ENCODE data around the gene AFG1L.

AFG1L gene

DNA sequence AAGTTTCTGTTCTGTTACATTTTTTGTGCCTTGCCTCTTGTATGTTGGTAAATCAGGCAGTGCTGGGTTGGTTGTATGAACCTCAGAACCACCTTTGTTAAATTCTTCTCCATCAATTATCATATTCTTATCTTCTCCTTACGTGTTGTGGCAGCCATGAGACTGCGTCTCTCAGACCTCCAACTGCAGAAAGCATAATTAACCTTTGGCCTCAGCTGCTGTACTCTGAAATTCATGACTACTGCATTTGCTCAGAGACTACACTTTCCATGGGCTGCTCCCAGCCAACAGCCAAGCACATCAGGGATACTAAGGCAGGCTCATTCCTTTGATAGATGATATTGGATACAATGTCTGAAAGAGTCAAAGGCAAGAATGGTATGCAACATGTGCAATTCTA is 18.9 kb upstream of the AFG1L start:
- H3K27ac ChIP-seq, result no peak overlapping the region
- TF ChIP-seq, protein P1, sequence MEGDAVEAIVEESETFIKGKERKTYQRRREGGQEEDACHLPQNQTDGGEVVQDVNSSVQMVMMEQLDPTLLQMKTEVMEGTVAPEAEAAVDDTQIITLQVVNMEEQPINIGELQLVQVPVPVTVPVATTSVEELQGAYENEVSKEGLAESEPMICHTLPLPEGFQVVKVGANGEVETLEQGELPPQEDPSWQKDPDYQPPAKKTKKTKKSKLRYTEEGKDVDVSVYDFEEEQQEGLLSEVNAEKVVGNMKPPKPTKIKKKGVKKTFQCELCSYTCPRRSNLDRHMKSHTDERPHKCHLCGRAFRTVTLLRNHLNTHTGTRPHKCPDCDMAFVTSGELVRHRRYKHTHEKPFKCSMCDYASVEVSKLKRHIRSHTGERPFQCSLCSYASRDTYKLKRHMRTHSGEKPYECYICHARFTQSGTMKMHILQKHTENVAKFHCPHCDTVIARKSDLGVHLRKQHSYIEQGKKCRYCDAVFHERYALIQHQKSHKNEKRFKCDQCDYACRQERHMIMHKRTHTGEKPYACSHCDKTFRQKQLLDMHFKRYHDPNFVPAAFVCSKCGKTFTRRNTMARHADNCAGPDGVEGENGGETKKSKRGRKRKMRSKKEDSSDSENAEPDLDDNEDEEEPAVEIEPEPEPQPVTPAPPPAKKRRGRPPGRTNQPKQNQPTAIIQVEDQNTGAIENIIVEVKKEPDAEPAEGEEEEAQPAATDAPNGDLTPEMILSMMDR (conservative IDR thresholded peaks at IDR 0.05), result no peak

DNA sequence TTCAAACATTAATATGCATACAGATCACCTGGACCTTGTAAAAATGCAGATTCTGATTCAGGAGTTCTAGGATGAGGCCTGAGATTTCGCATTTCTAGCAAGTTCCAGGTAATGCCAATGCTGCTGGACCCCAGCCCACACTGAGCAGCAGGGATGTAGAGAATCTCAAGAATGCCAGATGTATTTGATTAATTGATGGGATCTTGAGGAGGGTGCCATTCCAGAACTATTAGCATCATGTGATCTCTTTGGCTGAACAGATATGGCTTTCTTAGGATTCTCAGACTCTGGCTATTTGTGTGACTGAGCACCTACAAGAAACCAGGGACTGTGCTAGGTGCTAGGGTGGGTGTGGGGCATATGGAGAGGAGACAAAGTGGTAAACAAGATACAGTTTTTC is 17.6 kb upstream of the AFG1L start:
- no peak overlapping the region for H3K27ac ChIP-seq
- TF ChIP-seq, protein P1 (conservative IDR thresholded peaks at IDR 0.05), result no peak

DNA sequence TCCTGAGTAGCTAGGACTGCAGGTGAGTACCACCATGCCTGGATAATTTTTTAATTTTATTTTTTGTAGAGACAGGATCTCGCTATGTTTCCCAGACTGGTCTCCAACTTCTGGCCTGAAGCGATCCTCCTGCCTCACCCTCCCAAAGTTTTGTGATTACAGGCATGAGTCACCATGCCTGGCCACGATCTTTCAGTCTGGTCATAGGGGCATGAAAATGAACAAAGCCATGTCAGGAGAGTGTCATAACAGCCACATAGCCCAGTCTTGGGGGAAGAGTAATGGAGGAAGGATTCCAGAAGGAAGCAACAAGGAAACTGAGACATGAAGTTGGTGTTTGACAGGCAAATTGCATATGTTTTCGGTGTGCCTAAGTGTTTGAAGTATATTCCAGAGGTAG is 17.0 kb upstream of the AFG1L start:
- H3K27ac ChIP-seq, result no peak overlapping the region
- TF ChIP-seq, protein P1 (conservative IDR thresholded peaks at IDR 0.05), result no peak

DNA sequence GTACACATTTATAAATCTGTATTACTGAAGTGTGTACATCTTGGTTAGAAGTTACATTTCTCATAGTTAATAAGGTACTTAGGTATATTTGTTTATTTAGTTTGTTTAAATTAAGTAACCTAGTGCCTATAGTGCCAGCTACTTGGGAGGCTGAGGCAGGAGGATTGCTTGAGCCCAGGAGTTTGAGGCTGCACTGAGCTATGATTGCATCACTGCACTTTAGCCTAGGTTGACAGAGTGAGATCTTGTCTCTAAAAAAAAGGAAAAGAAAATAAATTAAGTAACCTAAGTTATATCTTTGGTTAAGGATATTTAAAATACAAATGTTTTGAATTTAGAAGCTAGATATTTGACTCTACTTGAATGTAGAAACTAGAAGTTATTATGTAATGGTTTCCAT is 9.5 kb upstream of the AFG1L start:
- H3K27ac ChIP-seq, result no peak overlapping the region
- TF ChIP-seq, protein P1 (conservative IDR thresholded peaks at IDR 0.05), result no peak

DNA sequence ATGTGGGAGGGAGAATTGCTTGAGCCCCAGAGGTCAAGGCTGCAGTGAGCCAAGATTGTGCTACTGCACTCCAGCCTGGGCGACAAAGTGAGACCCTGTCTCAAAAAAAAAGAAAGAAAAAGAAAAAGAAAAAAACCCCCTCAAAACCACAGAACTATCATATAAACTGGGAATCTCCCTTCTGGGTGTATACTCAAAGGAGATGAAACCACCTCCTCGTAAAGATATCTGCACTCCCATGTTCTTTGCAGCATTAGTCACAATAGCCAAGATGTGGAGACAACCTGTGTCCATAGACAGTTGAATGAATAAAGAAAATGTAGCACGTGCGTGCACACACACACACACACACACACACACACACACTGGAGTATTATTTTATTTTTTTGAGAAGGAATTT is 8.5 kb upstream of the AFG1L start:
- no peak overlapping the region for H3K27ac ChIP-seq
- TF ChIP-seq, protein P1 (conservative IDR thresholded peaks at IDR 0.05), result no peak

DNA sequence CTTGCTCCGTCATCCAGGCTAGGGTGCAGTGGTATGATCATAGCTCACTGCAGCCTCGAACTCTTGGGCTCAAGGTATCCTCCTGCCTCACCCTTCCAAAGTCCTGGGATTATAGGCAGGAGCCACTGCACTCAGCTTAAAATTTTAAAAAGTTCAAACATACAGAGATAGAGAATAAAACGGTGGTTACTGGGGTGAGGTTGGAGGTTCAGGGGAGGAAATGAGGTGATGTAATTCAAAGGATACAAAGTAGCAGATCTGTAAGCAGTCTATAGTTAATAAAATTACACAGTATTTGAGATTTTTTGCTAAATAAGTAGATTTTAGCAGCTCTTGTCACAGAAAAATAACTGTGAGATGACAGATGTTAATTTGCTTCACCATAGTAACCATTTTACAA is 7.5 kb upstream of the AFG1L start:
- H3K27ac ChIP-seq, result no peak overlapping the region
- TF ChIP-seq, protein P1 (conservative IDR thresholded peaks at IDR 0.05), result no peak

DNA sequence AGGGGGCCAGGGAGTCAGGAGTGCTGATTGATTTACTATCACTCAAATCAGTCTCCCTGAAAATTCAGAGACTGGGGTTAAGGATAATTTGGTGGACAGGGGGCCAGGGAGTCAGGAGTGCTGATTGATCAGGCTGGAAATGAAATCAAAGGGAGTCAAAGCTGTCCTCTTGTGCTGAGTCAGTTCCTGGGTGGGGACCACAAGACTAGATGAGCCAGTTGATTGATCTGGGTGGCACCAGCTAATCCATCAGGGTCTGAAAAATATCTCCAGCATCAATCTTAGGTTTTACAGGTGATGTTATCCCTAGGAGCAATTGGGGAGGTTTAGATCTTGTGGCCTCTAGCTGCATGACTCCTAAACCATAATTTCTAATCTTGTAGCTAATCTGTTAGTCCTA is 6.1 kb upstream of the AFG1L start:
- TF ChIP-seq, protein P1 (conservative IDR thresholded peaks at IDR 0.05), result no peak
- H3K27ac ChIP-seq, result no peak overlapping the region

DNA sequence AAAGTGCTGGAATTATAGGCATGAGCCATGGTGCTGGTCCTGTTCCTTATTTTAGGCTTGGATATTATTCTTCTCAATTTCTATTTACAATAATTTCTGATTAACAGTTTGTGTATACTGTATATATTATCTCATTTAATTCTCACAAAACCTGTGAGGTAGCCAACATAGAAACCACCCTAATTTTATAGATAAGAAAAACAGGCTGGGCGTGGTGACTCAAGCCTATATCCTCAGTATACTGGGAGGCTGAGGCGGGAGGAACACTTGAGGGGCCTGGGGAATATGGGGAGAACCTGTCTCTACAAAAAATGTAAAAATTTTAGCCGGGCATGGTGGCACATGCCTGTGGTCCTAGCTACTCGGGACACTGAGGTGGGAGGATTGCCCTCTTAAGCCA is 3.8 kb upstream of the AFG1L start:
- TF ChIP-seq, protein P1 (conservative IDR thresholded peaks at IDR 0.05), result no peak
- no peak overlapping the region for H3K27ac ChIP-seq

DNA sequence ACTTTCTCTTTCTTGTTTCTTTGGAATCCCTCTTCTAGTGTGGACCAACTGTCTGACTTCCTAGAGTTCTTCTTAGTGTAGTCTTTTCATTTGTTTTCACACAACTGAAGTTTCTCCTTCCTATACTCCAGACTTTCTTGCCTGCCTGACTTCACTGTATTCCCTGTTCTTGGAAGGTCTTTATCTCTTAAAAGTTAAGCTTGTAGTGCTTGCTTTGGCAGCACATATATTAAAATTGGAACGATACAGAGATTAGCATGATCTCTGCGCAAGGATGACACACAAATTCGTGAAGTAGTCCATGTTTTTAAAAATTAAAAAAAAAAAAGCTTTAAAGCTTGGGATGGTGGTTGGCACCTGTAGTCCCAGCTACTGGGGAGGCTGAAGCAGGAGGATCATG is 2.3 kb upstream of the AFG1L start:
- H3K27ac ChIP-seq, result peak overlapping the region; percentile 42
